ENCODE data around the gene PTPDC1.
A peak's percentile ranks its signal among the peaks of the same experiment; 100 is the strongest.

The PTPDC1 gene

GRCh38 chr9:94156348-94157049, 72.2 kb downstream of the PTPDC1 start:
- no peak for DNase-seq (ENCODE audit: low read depth, low spot score)
- peak overlapping the region; percentile 52; the same call in 1 of the 2 replicates for H3K27ac ChIP-seq
- no peaks in the 10 kb centered on the region for H3K9me3 ChIP-seq (ENCODE audit: low read depth, low read length)
- TF ChIP-seq FOXP2 (optimal IDR thresholded peaks at IDR 0.05; ENCODE audit: control extremely low read depth, extremely low read length, insufficient read depth) = no peak
- no peak for TF ChIP-seq EZH2 (IDR thresholded peaks at IDR 0.05)
- no peak for TF ChIP-seq POLR2AphosphoS5 (IDR thresholded peaks at IDR 0.05; ENCODE audit: borderline replicate concordance, low read depth, low read length)
- no peaks in the 10 kb centered on the region for H3K36me3 ChIP-seq (ENCODE audit: insufficient read depth, low read length)
- H3K4me3 ChIP-seq = peak overlapping the region; percentile 8; the same call in 1 of the 2 replicates
- peak overlapping the region; percentile 19 for H3K9ac ChIP-seq (ENCODE audit: insufficient read length)

- Histone ChIP-seq H3K9ac (ENCODE audit: insufficient read length) (peak overlapping the region; percentile 19), H3K9me3 (ENCODE audit: low read depth, low read length) (no peaks in the 10 kb centered on the region), H3K27ac (peak overlapping the region; percentile 52; the same call in 1 of the 2 replicates), H3K36me3 (ENCODE audit: insufficient read depth, low read length) (no peaks in the 10 kb centered on the region), H3K4me3 (peak overlapping the region; percentile 8; the same call in 1 of the 2 replicates)
- no peak for DNase-seq (ENCODE audit: low read depth, low spot score)
- TF ChIP-seq EZH2 (IDR thresholded peaks at IDR 0.05) (no peak), POLR2AphosphoS5 (IDR thresholded peaks at IDR 0.05; ENCODE audit: borderline replicate concordance, low read depth, low read length) (no peak; the same call in 1 of the 2 replicates), FOXP2 (optimal IDR thresholded peaks at IDR 0.05; ENCODE audit: control extremely low read depth, extremely low read length, insufficient read depth) (no peak)
Observed at GRCh38 chr9:94157050-94157801, 73.0 kb downstream of the PTPDC1 start.

Measured in SK-N-MC (cell line).